Mesendoderm (in vitro differentiated cells): ENCODE results near the gene CADM1.

Experiments used
- DNase-seq: peaks from one replicate; pipeline ENCODE4 v3.0.0; 2013
- H2AK5ac ChIP-seq: 2 replicates; pipeline ENCODE4 v1.6.1; 2013; ENCODE audit warnings: low read length, inconsistent platforms
- H2BK120ac ChIP-seq: 2 replicates; pipeline ENCODE4 v1.6.1; 2013; ENCODE audit warnings: low read depth, mild to moderate bottlenecking, low read length, moderate library complexity, mixed read lengths
- H2BK15ac ChIP-seq: replicated peaks from 2 replicates; pipeline ENCODE4 v1.6.1; 2013; ENCODE audit warnings: low read depth, mild to moderate bottlenecking, moderate library complexity
- H2BK5ac ChIP-seq: 2 replicates; pipeline ENCODE4 v1.6.1; 2013; ENCODE audit warnings: low read length, inconsistent platforms
- H3K18ac ChIP-seq: 2 replicates; pipeline ENCODE4 v1.6.1; 2013; ENCODE audit warnings: mild to moderate bottlenecking, low read length, mixed read lengths
- H3K23ac ChIP-seq: one replicate; pipeline ENCODE4 v1.6.1; 2013; ENCODE audit warnings: low read length
- H3K27ac ChIP-seq: 2 replicates; pipeline ENCODE4 v1.5.1; 2013; ENCODE audit warnings: low read depth, mild to moderate bottlenecking, inconsistent platforms, low read length, moderate library complexity
- H3K27me3 ChIP-seq: 2 replicates; pipeline ENCODE4 v1.6.1; 2013; ENCODE audit warnings: low read length, control low read depth, mild to moderate bottlenecking, inconsistent platforms; ENCODE audit not compliant: insufficient read depth, poor library complexity
- H3K36me3 ChIP-seq: 2 replicates; pipeline ENCODE4 v1.6.1; 2013; ENCODE audit warnings: low read length, inconsistent platforms; ENCODE audit not compliant: control insufficient read depth, insufficient read depth
- H3K4ac ChIP-seq: one replicate; pipeline ENCODE4 v1.6.1; 2013; ENCODE audit warnings: low read depth, mild to moderate bottlenecking, low read length, moderate library complexity
- H3K4me1 ChIP-seq: 2 replicates; pipeline ENCODE4 v1.6.1; 2013; ENCODE audit warnings: low read depth, low read length, inconsistent platforms; ENCODE audit not compliant: control insufficient read depth
- H3K4me2 ChIP-seq: 2 replicates; pipeline ENCODE4 v1.6.1; 2013; ENCODE audit warnings: low read length
- H3K4me3 ChIP-seq: 2 replicates; pipeline ENCODE4 v1.5.1; 2013; ENCODE audit warnings: mild to moderate bottlenecking, low read length
- H3K56ac ChIP-seq: one replicate; pipeline ENCODE4 v1.6.1; 2013; ENCODE audit warnings: low read length
- H3K79me1 ChIP-seq: 2 replicates; pipeline ENCODE4 v1.6.1; 2013; ENCODE audit warnings: low read length, inconsistent platforms
- H3K79me2 ChIP-seq: 2 replicates; pipeline ENCODE4 v1.6.1; 2013; ENCODE audit warnings: mild to moderate bottlenecking, low read length; ENCODE audit not compliant: control insufficient read depth, insufficient read depth
- H3K9ac ChIP-seq: 2 replicates; pipeline ENCODE4 v1.6.1; 2013; ENCODE audit warnings: low read length, inconsistent platforms
- H4K5ac ChIP-seq: one replicate; pipeline ENCODE4 v1.6.1; 2013; ENCODE audit warnings: low read length
- H4K8ac ChIP-seq: one replicate; pipeline ENCODE4 v1.6.1; 2013; ENCODE audit warnings: low read depth, mild to moderate bottlenecking, control low read depth, low read length, moderate library complexity
- WGBS: extraction: QIAGEN DNeasy Blood & Tissue Kit; methylation state at CpG from one replicate; pipeline ENCODE4 v1.1.7; 2013; ENCODE audit warnings: low lambda C conversion rate, missing lambda C conversion rate; ENCODE audit not compliant: insufficient coverage; ENCODE audit errors: extremely low coverage; 5-methylcytosine and 5-hydroxymethylcytosine counted together

The CADM1 gene

DNA sequence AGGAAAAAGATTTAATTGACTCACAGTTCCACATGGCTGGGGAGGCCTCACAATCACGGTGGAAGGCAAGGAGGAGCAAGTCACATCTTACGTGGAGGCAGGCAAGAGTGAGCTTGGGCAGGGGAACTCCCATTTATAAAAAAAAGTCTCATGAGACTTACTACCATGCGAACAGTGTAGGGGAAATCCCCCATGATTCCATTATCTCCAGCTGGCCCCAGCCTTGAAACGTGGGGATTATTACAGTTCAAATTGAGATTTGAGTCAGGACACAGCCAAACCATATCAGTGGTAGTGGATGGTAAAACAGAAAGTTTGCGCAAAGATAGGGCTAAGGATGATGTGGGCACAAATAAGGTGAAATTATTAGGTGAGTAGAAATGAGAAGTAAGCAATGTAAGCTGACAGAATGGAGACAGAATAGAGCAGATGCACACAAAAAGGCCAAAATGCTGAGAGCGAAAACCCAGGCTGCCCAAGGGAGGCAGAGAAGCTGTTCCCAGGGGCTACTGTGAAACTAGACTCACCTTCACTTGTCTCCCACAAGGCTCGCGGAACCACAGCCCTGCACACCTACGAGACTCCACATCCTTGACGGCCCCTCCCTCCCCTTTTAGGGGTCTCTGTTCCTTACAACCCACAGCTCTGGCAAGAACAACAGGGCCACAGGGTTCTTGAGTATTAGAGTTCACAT, 377.6 kb downstream of the CADM1 start:
- Histone ChIP-seq H2BK15ac (no peak overlapping the region), H3K27me3 (no peaks in the 10 kb centered on the region), H4K5ac (no peak overlapping the region), H3K27ac (no peak overlapping the region), H2BK5ac (no peak overlapping the region), H3K36me3 (no peaks in the 10 kb centered on the region), H3K18ac (no peak overlapping the region), H2BK120ac (no peak overlapping the region), H4K8ac (no peak overlapping the region), H3K79me2 (no peaks in the 10 kb centered on the region), H3K23ac (no peak overlapping the region), H2AK5ac (no peak overlapping the region), H3K4ac (no peak overlapping the region), H3K9ac (no peak overlapping the region), H3K56ac (no peak overlapping the region), H3K4me3 (no peak overlapping the region), H3K79me1 (no peaks in the 10 kb centered on the region), H3K4me2 (no peak overlapping the region), H3K4me1 (no peaks in the 10 kb centered on the region)
- WGBS = no CpG with 5 or more reads among the region's 10 CpGs
- DNase-seq = no peak

DNA sequence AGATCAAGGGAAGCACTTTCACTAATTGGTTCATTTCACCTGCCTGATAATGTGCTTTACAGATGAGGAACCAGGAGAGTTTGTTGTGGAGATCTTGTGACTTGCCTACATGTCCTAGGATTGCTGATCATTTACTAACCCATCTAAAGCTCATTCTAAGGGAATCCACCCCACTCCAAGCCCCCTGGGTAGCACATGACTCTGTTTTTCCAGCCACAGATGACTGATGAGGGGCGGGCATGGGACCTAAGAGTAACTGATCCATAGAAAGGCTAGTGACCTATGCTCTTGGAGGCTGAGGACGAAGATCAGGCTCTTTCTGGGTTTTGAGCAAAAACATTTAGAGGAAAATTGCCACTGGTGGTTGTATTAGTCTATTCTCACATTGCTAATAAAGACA, 378.1 kb downstream of the CADM1 start:
- H3K18ac ChIP-seq = no peak overlapping the region
- H3K4me2 ChIP-seq = no peak overlapping the region
- H3K23ac ChIP-seq = peak overlapping the region; percentile 60
- peaks cover 2% of the 10 kb centered on the region for H3K4me1 ChIP-seq
- H4K8ac ChIP-seq = no peak overlapping the region
- no peaks in the 10 kb centered on the region for H3K27me3 ChIP-seq
- no peak overlapping the region for H2AK5ac ChIP-seq
- no peak overlapping the region for H3K4me3 ChIP-seq
- no CpG with 5 or more reads among the region's 2 CpGs for WGBS
- no peak overlapping the region for H3K56ac ChIP-seq
- H2BK15ac ChIP-seq = no peak overlapping the region
- no peak overlapping the region for H3K27ac ChIP-seq
- no peak overlapping the region for H3K4ac ChIP-seq
- H4K5ac ChIP-seq = no peak overlapping the region
- no peaks in the 10 kb centered on the region for H3K79me1 ChIP-seq
- no peak overlapping the region for H2BK5ac ChIP-seq
- no peaks in the 10 kb centered on the region for H3K36me3 ChIP-seq
- H2BK120ac ChIP-seq = no peak overlapping the region
- H3K79me2 ChIP-seq = no peaks in the 10 kb centered on the region
- H3K9ac ChIP-seq = no peak overlapping the region
- no peak for DNase-seq

DNA sequence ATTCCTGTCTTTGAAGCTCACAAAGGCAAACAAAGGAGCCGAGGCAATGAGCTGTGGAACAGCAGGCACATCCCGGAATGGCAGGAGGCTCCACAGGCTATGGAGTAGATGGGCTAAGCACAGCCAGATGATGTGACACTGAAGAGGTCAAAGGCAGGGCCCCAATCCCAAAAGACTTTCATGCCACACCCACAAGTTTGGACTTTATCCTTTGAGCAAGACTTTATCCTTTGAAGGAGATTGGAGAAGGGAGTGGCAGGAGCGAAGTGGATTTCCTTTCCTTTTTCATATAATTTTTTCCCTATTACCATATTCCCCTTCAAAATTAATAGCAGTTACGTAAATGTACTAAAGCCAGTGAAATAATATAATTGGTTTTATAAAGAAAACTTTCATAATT, 379.4 kb downstream of the CADM1 start:
- no peak overlapping the region for H3K27ac ChIP-seq
- no peak overlapping the region for H4K5ac ChIP-seq
- no peak overlapping the region for H3K4me2 ChIP-seq
- H3K36me3 ChIP-seq = no peaks in the 10 kb centered on the region
- no peak overlapping the region for H2AK5ac ChIP-seq
- DNase-seq = no peak
- no peak overlapping the region for H3K18ac ChIP-seq
- no CpG with 5 or more reads among the region's 4 CpGs for WGBS
- no peak overlapping the region for H3K23ac ChIP-seq
- no peak overlapping the region for H3K56ac ChIP-seq
- no peak overlapping the region for H2BK5ac ChIP-seq
- no peaks in the 10 kb centered on the region for H3K79me1 ChIP-seq
- H3K4me1 ChIP-seq = peaks cover 2% of the 10 kb centered on the region
- H3K4ac ChIP-seq = no peak overlapping the region
- H4K8ac ChIP-seq = no peak overlapping the region
- H2BK120ac ChIP-seq = no peak overlapping the region
- H3K27me3 ChIP-seq = no peaks in the 10 kb centered on the region
- no peak overlapping the region for H2BK15ac ChIP-seq
- H3K79me2 ChIP-seq = no peaks in the 10 kb centered on the region
- H3K4me3 ChIP-seq = no peak overlapping the region
- H3K9ac ChIP-seq = no peak overlapping the region

DNA sequence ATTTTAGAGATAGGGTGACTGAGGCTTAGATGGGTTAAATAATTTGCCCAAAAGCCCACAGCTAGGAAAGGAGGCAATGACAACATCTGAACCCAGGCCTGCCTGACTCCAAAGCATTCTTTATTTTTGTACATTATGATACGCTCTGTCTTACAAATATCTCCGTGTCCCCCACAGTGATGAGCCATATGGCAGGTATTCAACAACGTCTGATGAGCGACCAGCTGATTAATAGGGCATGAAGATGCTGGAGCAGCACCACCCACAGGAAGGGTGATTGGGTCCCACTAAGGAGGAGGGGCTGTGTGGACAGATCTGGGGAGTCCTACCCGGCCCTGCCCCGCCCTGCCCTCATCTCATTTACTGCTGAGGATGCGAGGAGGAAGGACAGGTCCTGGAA, 380.6 kb downstream of the CADM1 start:
- no peak overlapping the region for H2BK120ac ChIP-seq
- H3K23ac ChIP-seq = no peak overlapping the region
- H3K36me3 ChIP-seq = no peaks in the 10 kb centered on the region
- no peak overlapping the region for H3K27ac ChIP-seq
- H3K27me3 ChIP-seq = no peaks in the 10 kb centered on the region
- H2AK5ac ChIP-seq = no peak overlapping the region
- no peak overlapping the region for H3K4ac ChIP-seq
- no peak overlapping the region for H2BK5ac ChIP-seq
- no peak overlapping the region for H3K56ac ChIP-seq
- no peak overlapping the region for H4K5ac ChIP-seq
- no peak overlapping the region for H4K8ac ChIP-seq
- no peak overlapping the region for H3K18ac ChIP-seq
- H2BK15ac ChIP-seq = no peak overlapping the region
- WGBS = no CpG with 5 or more reads among the region's 7 CpGs
- H3K4me3 ChIP-seq = no peak overlapping the region
- H3K9ac ChIP-seq = no peak overlapping the region
- H3K4me2 ChIP-seq = no peak overlapping the region
- H3K4me1 ChIP-seq = peaks cover 5% of the 10 kb centered on the region
- H3K79me1 ChIP-seq = no peaks in the 10 kb centered on the region
- H3K79me2 ChIP-seq = no peaks in the 10 kb centered on the region
- no peak for DNase-seq

DNA sequence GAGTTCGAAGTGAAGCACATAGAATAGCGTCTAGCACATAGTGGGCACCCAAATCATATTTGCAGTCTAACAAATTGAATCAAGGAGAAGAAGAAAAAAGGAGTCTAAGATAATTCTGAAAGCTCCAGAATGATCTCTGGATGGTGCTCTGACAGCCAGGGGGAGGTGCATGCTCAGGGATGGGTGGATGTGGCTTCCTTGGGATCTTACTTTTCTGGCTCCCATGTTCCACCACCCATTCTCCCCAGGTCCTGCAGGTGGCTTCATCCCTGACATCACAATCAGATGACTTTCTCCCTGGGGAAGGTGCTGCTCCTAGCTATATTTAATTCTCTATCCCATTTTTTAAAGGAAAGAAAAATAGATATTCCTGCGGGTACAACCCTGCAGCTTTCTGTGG, 381.9 kb downstream of the CADM1 start:
- no peak overlapping the region for H2AK5ac ChIP-seq
- no peak overlapping the region for H2BK15ac ChIP-seq
- no peak for DNase-seq
- H3K56ac ChIP-seq = no peak overlapping the region
- no peaks in the 10 kb centered on the region for H3K36me3 ChIP-seq
- WGBS = no CpG with 5 or more reads among the region's 3 CpGs
- H3K23ac ChIP-seq = no peak overlapping the region
- no peak overlapping the region for H3K4me3 ChIP-seq
- H3K27ac ChIP-seq = no peak overlapping the region
- no peak overlapping the region for H3K4ac ChIP-seq
- no peaks in the 10 kb centered on the region for H3K79me2 ChIP-seq
- H3K27me3 ChIP-seq = no peaks in the 10 kb centered on the region
- no peaks in the 10 kb centered on the region for H3K79me1 ChIP-seq
- H3K18ac ChIP-seq = no peak overlapping the region
- no peak overlapping the region for H3K4me2 ChIP-seq
- no peak overlapping the region for H2BK120ac ChIP-seq
- no peak overlapping the region for H3K9ac ChIP-seq
- no peak overlapping the region for H4K5ac ChIP-seq
- peaks cover 5% of the 10 kb centered on the region for H3K4me1 ChIP-seq
- H4K8ac ChIP-seq = no peak overlapping the region
- no peak overlapping the region for H2BK5ac ChIP-seq
